ENCODE measurements around the gene LRIT3. TPM values are rescaled to one million over a fixed set of nuclear protein-coding genes. Genes with fewer than 3 reads are reported as not detected.
A peak's percentile ranks its signal among the peaks of the same experiment; 100 is the strongest.

Gene LRIT3
- total and polyA plus RNA-seq, 2 of the 4 experiments (the other 2 are of a cell fraction): 0.02 TPM; not detected in 1

- Histone ChIP-seq H3K4me2 (ENCODE audit: low read depth, low read length) (no peak overlapping the region), H3K56ac (ENCODE audit: extremely low read depth, insufficient read depth, low read length) (no peak overlapping the region), H3K9me1 (ENCODE audit: insufficient read depth, low read length) (no peaks in the 10 kb centered on the region), H3K23ac (ENCODE audit: low read depth, low read length) (no peak overlapping the region), H2AK5ac (ENCODE audit: low read depth, low read length) (no peak overlapping the region), H4K8ac (ENCODE audit: low read depth in 2 of 2, low read length in 2 of 2) (no peak overlapping the region), H2BK120ac (ENCODE audit: low read depth, low read length) (no peak overlapping the region), H3K9me3 (ENCODE audit: control insufficient read depth, insufficient read depth, low read length) (no peaks in the 10 kb centered on the region), H3K14ac (replicated peaks; ENCODE audit: low read depth, low read length) (no peak overlapping the region), H3K27ac (ENCODE audit: insufficient read depth, low read length) (no peak overlapping the region), H2AK9ac (replicated peaks; ENCODE audit: low read depth, low read length, poor library complexity) (no peak overlapping the region), H3K4ac (ENCODE audit: low read depth, low read length) (no peak overlapping the region), H3K36me3 (ENCODE audit: control insufficient read depth, insufficient read depth, low read length) (no peaks in the 10 kb centered on the region), H4K20me1 (ENCODE audit: insufficient read depth, low read length) (no peaks in the 10 kb centered on the region), H2AFZ (replicated peaks; ENCODE audit: low read length, poor library complexity) (no peak overlapping the region), H3K27me3 (ENCODE audit: control insufficient read depth, insufficient read depth, low read length) (no peaks in the 10 kb centered on the region), H3K9ac (ENCODE audit: low read depth, low read length) (no peak overlapping the region), H3K4me1 (ENCODE audit: control insufficient read depth, insufficient read depth, low read length) (no peaks in the 10 kb centered on the region), H2BK20ac (ENCODE audit: low read depth, low read length) (no peak overlapping the region), H4K5ac (ENCODE audit: low read depth, low read length) (no peak overlapping the region), H2BK15ac (ENCODE audit: low read depth, low read length) (no peak overlapping the region), H3K79me1 (ENCODE audit: low read depth in 1 of 2, low read length in 2 of 2) (no peaks in the 10 kb centered on the region), H3K18ac (ENCODE audit: low read depth, low read length) (no peak overlapping the region), H2BK5ac (ENCODE audit: low read depth, low read length, poor library complexity, severe bottlenecking) (no peak overlapping the region), H3K4me3 (ENCODE audit: insufficient read depth, low read depth, low read length) (no peak overlapping the region), H4K91ac (ENCODE audit: insufficient read depth, low read depth, low read length) (no peak overlapping the region)
- ChIA-PET CTCF (no interaction called here), POLR2A (ENCODE audit: unreplicated experiment) (no interaction called here)
- dilution Hi-C loops (cut with HindIII; ENCODE audit: low sequenced_read_pairs, unreplicated experiment): no loop called here
- TF ChIP-seq FOS (IDR thresholded peaks at IDR 0.05; ENCODE audit: low read depth, low read length) (no peak), NFE2L2 (IDR thresholded peaks at IDR 0.05; ENCODE audit: low read depth, low read length) (no peak), MAZ (IDR thresholded peaks at IDR 0.05; ENCODE audit: borderline replicate concordance, low read depth, low read length) (no peak), CEBPB (IDR thresholded peaks at IDR 0.05; ENCODE audit: low read depth, low read length) (no peak)
- TF ChIP-seq, protein P1, sequence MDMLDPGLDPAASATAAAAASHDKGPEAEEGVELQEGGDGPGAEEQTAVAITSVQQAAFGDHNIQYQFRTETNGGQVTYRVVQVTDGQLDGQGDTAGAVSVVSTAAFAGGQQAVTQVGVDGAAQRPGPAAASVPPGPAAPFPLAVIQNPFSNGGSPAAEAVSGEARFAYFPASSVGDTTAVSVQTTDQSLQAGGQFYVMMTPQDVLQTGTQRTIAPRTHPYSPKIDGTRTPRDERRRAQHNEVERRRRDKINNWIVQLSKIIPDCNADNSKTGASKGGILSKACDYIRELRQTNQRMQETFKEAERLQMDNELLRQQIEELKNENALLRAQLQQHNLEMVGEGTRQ (IDR thresholded peaks at IDR 0.05; ENCODE audit: low read depth, low read length): no peak
- no TSS peak for BruUV-seq (replicated peaks)
- ATAC-seq (ENCODE audit: low read depth) (no peak), DNase-seq (peak; percentile 2)
- WGBS, 2 experiments (ENCODE audit: extremely low coverage in 2 of 2, insufficient read length in 1 of 2): 34% methylated on average over 5 of the region's 11 CpGs; no CpG with 5 or more reads in 1 of the 2 experiments
- intact Hi-C loops (cut with micrococcal nuclease): no loop called here
- in situ Hi-C loops (cut with MboI; ENCODE audit: low sequenced_read_pairs): no loop called here
These were observed 26.0 kb downstream of the LRIT3 start for GRCh38 chr4:109873791-109874514.
